GM23338 (cell line): ENCODE results near the gene MIS12. TPM values are rescaled to one million over a fixed set of nuclear protein-coding genes. Genes with fewer than 3 reads are reported as not detected.

Source experiments
- ATAC-seq: fragments of 200-7000 bp; cut with Tn5 transposase; 3 replicates; pipeline ENCODE4 v1.9.1; 2020
- DNase-seq: peaks from one replicate; pipeline ENCODE4 v3.0.0-alpha.2; 2015; ENCODE audit warnings: low spot score
- H2AFZ ChIP-seq: fragments of 200-600 bp; sonication (generic); 2 replicates; pipeline ENCODE4 v1.8.0; 2016; ENCODE audit warnings: antibody characterized with exemption, mild to moderate bottlenecking, moderate library complexity
- H3F3A ChIP-seq: fragments of 200-600 bp; sonication (generic); replicated peaks from 2 replicates; pipeline ENCODE4 v1.8.0; 2017; ENCODE audit warnings: antibody characterized with exemption, mixed run types, low read depth
- H3K27ac ChIP-seq: fragments of 200-600 bp; sonication (generic); 2 replicates; pipeline ENCODE4 v1.6.1; 2016; ENCODE audit warnings: low read depth
- H3K27me3 ChIP-seq: fragments of 200-600 bp; sonication (generic); 2 replicates; pipeline ENCODE4 v1.8.0; 2016; ENCODE audit warnings: mild to moderate bottlenecking, mixed run types, moderate library complexity; ENCODE audit not compliant: insufficient read depth
- H3K36me3 ChIP-seq: fragments of 200-600 bp; sonication (generic); 2 replicates; pipeline ENCODE4 v1.8.0; 2016; ENCODE audit warnings: mild to moderate bottlenecking; ENCODE audit not compliant: insufficient read depth
- H3K4me1 ChIP-seq: fragments of 200-600 bp; sonication (generic); 2 replicates; pipeline ENCODE4 v1.8.0; 2016; ENCODE audit warnings: mild to moderate bottlenecking, moderate library complexity; ENCODE audit not compliant: insufficient read depth
- H3K4me2 ChIP-seq: fragments of 200-600 bp; sonication (generic); 2 replicates; pipeline ENCODE4 v1.7.1; 2017; ENCODE audit warnings: mixed run types
- H3K4me3 ChIP-seq: fragments of 200-600 bp; sonication (generic); 2 replicates; pipeline ENCODE4 v1.6.1; 2016; ENCODE audit warnings: mixed run types
- H3K79me2 ChIP-seq: fragments of 200-600 bp; sonication (generic); replicated peaks from 2 replicates; pipeline ENCODE4 v1.8.0; 2017; ENCODE audit warnings: mild to moderate bottlenecking; ENCODE audit not compliant: insufficient read depth
- H3K9me2 ChIP-seq: fragments of 200-600 bp; sonication (generic); 2 replicates; pipeline ENCODE4 v1.8.0; 2017; ENCODE audit not compliant: insufficient read depth
- H4K20me1 ChIP-seq: fragments of 200-600 bp; sonication (generic); replicated peaks from 2 replicates; pipeline ENCODE4 v1.8.0; 2017; ENCODE audit warnings: mild to moderate bottlenecking; ENCODE audit not compliant: insufficient read depth
- H3K27ac Mint-ChIP-seq: 2 replicates; pipeline ENCODE4 v1.8.0; 2020; ENCODE audit warnings: inconsistent platforms, mild to moderate bottlenecking, moderate library complexity, mixed read lengths
- H3K27me3 Mint-ChIP-seq: 3 replicates; pipeline ENCODE4 v1.8.0; 2022; ENCODE audit warnings: low read depth, mild to moderate bottlenecking, moderate library complexity, mixed read lengths, inconsistent platforms; ENCODE audit not compliant: insufficient read depth, poor library complexity
- H3K36me3 Mint-ChIP-seq: 3 replicates; pipeline ENCODE4 v1.8.0; 2021; ENCODE audit warnings: low read depth, mild to moderate bottlenecking, inconsistent platforms, moderate library complexity, mixed read lengths
- H3K4me1 Mint-ChIP-seq: 3 replicates; pipeline ENCODE4 v1.8.0; 2020; ENCODE audit warnings: mild to moderate bottlenecking, inconsistent platforms, mixed read lengths
- H3K4me3 Mint-ChIP-seq: 3 replicates; pipeline ENCODE4 v1.8.0; 2021; ENCODE audit warnings: moderate library complexity, mild to moderate bottlenecking, inconsistent platforms, mixed read lengths
- H3K9me3 Mint-ChIP-seq: 3 replicates; pipeline ENCODE4 v1.8.0; 2020; ENCODE audit warnings: moderate library complexity, mild to moderate bottlenecking, inconsistent platforms, mixed read lengths
- ETS1 ChIP-seq: IDR thresholded peaks from 2 replicates; pipeline ENCODE4 v1.6.1; 2016; ENCODE audit warnings: antibody characterized with exemption
- EZH2 ChIP-seq: fragments of 200-600 bp; sonication (generic); IDR thresholded peaks from one replicate; pipeline ENCODE4 v1.8.0; 2017; ENCODE audit warnings: antibody characterized with exemption, mild to moderate bottlenecking, low read depth; ENCODE audit not compliant: unreplicated experiment
- REST ChIP-seq: IDR thresholded peaks from one replicate; pipeline ENCODE4 v1.6.1; 2018; ENCODE audit warnings: antibody characterized with exemption; ENCODE audit not compliant: unreplicated experiment
- ZNF114 ChIP-seq: fragments of 250-450 bp; sonication (Bioruptor Pico); IDR thresholded peaks from 2 replicates; pipeline ENCODE4 v1.5.0; 2020; ENCODE audit warnings: mild to moderate bottlenecking, moderate library complexity
- ZNF462 ChIP-seq: fragments of 250-450 bp; sonication (Bioruptor Pico); IDR thresholded peaks from 2 replicates; pipeline ENCODE4 v1.5.0; 2020; ENCODE audit warnings: mild to moderate bottlenecking, moderate library complexity
- polyA plus RNA-seq: library from polyadenylated mRNA; unstranded; fragments of >200 nt; fragmentation: Nextera tagmentation; extraction: Ambion mirVana; gene quantifications from 2 replicates; pipeline ENCODE4 v1.2.1, GENCODE V29; 2016
- total RNA-seq: library from RNA; depleted of rRNA; stranded (reverse); fragments of >200 nt; shearing (Covaris generic); gene quantifications from 2 replicates; pipeline ENCODE4 v1.2.3, GENCODE V29; 2014

Gene MIS12
- total and polyA plus RNA-seq, 2 experiments from 2014 or later: 14.0 to 22.8 TPM

GRCh38 chr17:5502552-5502951 is 16.2 kb downstream of the MIS12 start:
- Histone ChIP-seq H3K4me2 (no peak overlapping the region), H3K27me3 (peaks cover 32% of the 10 kb centered on the region), H2AFZ (no peak overlapping the region), H3K4me3 (no peak overlapping the region), H3K79me2 (no peaks in the 10 kb centered on the region), H4K20me1 (no peaks in the 10 kb centered on the region), H3K27ac (no peak overlapping the region), H3K9me2 (no peaks in the 10 kb centered on the region), H3K4me1 (peaks cover 14% of the 10 kb centered on the region), H3F3A (peaks cover 7% of the 10 kb centered on the region; the same call in 1 of the 2 replicates), H3K36me3 (no peaks in the 10 kb centered on the region)
- ATAC-seq: no peak
- no peak for DNase-seq
- no peak overlapping the region for H3K27ac Mint-ChIP-seq
- H3K27me3 Mint-ChIP-seq: peaks cover 33% of the 10 kb centered on the region
- no peaks in the 10 kb centered on the region; the same call in 2 of the 3 replicates for H3K9me3 Mint-ChIP-seq
- no peaks in the 10 kb centered on the region; the same call in 2 of the 3 replicates for H3K36me3 Mint-ChIP-seq
- TF ChIP-seq ZNF114 (CRISPR knock-in tag) (no peak), EZH2 (no peak), ZNF462 (CRISPR knock-in tag) (no peak), ETS1 (no peak), REST (no peak)
- no peak overlapping the region; the same call in 2 of the 3 replicates for H3K4me3 Mint-ChIP-seq
- H3K4me1 Mint-ChIP-seq: peaks cover 10% of the 10 kb centered on the region
